ENCODE results near the gene IFT22.

Gene IFT22

DNA sequence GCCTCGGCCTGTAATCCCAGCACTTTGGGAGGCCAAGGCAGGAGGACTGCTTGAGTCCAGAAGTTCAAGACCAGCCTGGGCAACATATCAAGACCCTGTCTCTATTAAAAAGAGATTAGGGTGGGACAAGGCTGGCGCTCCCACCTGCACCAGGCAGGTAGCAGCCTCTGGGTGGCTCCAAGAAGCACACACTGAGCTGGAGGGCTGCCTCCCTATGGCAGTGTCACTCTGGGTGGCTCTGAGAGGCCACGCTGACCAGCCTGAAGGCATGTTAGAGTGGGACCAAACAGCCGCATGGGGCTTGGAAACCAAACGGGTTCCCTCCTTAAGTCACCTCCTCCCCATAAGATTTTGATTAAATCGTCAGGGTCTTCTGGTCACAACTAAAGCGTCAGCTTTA lies 21.3 kb upstream of the IFT22 start:
- TF ChIP-seq SUZ12 (IDR thresholded peaks at IDR 0.05; ENCODE audit: extremely low read depth, insufficient read depth, insufficient read length) (no peak), YY1 (IDR thresholded peaks at IDR 0.05; ENCODE audit: insufficient read depth, insufficient read length) (no peak), ZNF274 (IDR thresholded peaks at IDR 0.05; ENCODE audit: low read depth, low read length) (no peak)
- Histone ChIP-seq H3K4me3 (ENCODE audit: insufficient read length, low read depth) (no peak overlapping the region), H3K36me3 (ENCODE audit: insufficient read depth, insufficient read length, low read length) (no peaks in the 10 kb centered on the region), H3K9me3 (ENCODE audit: insufficient read depth, low read length) (no peaks in the 10 kb centered on the region), H3K4me1 (ENCODE audit: insufficient read depth, insufficient read length) (no peaks in the 10 kb centered on the region), H3K27me3 (ENCODE audit: insufficient read depth, insufficient read length) (no peaks in the 10 kb centered on the region), H3K9ac (ENCODE audit: insufficient read length, low read depth) (no peak overlapping the region)
- no peak for DNase-seq (ENCODE audit: low read depth, low spot score)

DNA sequence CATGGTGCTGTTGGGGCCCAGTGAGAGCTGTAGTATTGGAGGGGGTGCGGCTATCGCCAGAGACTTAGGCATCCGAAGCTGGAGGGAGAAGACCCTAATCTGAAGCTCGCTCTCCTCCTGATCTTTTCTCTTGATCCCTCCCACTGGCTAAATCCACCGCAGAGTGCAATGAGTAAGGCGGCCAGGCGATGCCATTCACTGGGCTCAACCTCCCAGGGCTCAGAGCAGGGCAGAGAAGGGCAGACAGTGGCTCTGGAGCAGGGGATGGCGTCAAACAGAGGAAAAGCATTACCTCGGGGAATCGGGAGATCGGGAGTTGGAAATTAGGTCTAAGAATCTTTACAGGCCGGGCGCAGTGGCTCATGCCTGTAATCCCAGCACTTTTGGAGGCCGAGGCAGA lies 18.8 kb upstream of the IFT22 start:
- Histone ChIP-seq H3K36me3 (ENCODE audit: insufficient read depth, insufficient read length, low read length) (no peaks in the 10 kb centered on the region), H3K4me3 (ENCODE audit: insufficient read length, low read depth) (no peak overlapping the region), H3K9me3 (ENCODE audit: insufficient read depth, low read length) (no peaks in the 10 kb centered on the region), H3K27me3 (ENCODE audit: insufficient read depth, insufficient read length) (no peaks in the 10 kb centered on the region), H3K9ac (ENCODE audit: insufficient read length, low read depth) (peak overlapping the region; percentile 21), H3K4me1 (ENCODE audit: insufficient read depth, insufficient read length) (no peaks in the 10 kb centered on the region)
- TF ChIP-seq ZNF274 (IDR thresholded peaks at IDR 0.05; ENCODE audit: low read depth, low read length) (no peak), SUZ12 (IDR thresholded peaks at IDR 0.05; ENCODE audit: extremely low read depth, insufficient read depth, insufficient read length) (no peak), YY1 (IDR thresholded peaks at IDR 0.05; ENCODE audit: insufficient read depth, insufficient read length) (no peak)
- no peak for DNase-seq (ENCODE audit: low read depth, low spot score)

DNA sequence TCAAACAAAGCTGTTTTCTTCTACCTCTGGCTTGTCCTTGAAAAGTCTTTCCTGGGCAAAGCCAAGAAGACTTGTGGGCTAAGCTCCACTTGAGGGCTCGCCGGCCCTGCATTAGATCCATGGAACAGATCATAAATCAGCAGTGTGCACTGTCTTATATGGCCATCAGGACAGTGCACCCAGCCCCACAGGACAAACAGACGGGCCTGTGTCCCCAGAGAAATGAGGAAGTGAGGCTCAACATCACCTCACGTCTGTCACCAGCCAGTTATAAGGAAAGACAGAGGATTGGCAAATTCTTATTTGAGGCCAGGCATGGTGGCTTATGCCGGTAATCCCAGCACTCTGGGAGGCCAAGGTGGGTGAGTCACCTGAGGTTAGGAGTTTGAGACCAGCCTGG lies 12.3 kb upstream of the IFT22 start:
- H3K4me1 ChIP-seq (ENCODE audit: insufficient read depth, insufficient read length), result peaks cover 6% of the 10 kb centered on the region
- no peak overlapping the region for H3K4me3 ChIP-seq (ENCODE audit: insufficient read length, low read depth)
- no peaks in the 10 kb centered on the region for H3K36me3 ChIP-seq (ENCODE audit: insufficient read depth, insufficient read length, low read length)
- no peak for DNase-seq (ENCODE audit: low read depth, low spot score)
- TF ChIP-seq SUZ12 (IDR thresholded peaks at IDR 0.05; ENCODE audit: extremely low read depth, insufficient read depth, insufficient read length), result no peak
- no peak for TF ChIP-seq YY1 (IDR thresholded peaks at IDR 0.05; ENCODE audit: insufficient read depth, insufficient read length)
- no peak for TF ChIP-seq ZNF274 (IDR thresholded peaks at IDR 0.05; ENCODE audit: low read depth, low read length)
- no peak overlapping the region for H3K9ac ChIP-seq (ENCODE audit: insufficient read length, low read depth)
- no peaks in the 10 kb centered on the region for H3K27me3 ChIP-seq (ENCODE audit: insufficient read depth, insufficient read length)
- no peaks in the 10 kb centered on the region for H3K9me3 ChIP-seq (ENCODE audit: insufficient read depth, low read length)

DNA sequence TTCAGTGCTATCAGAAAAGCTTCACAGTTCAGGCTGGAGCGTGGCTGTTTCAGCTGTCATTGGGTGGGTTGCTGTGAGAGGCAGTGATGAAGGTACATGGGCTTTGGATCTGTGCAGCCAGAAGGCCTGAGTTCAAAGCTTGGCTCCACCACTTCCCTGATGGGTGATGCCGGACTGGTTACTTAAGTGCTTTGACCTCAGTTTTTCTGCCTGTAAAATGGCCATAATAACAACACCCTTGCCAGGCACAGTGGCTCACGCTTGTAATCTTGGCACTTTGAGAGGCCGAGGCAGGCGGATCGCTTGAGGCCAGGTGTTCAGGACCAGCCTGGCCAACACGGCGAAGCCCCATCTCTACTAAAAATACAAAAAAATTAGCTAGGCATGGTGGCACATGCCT lies 10.4 kb upstream of the IFT22 start:
- Histone ChIP-seq H3K9ac (ENCODE audit: insufficient read length, low read depth) (no peak overlapping the region), H3K9me3 (ENCODE audit: insufficient read depth, low read length) (no peaks in the 10 kb centered on the region), H3K27me3 (ENCODE audit: insufficient read depth, insufficient read length) (no peaks in the 10 kb centered on the region), H3K36me3 (ENCODE audit: insufficient read depth, insufficient read length, low read length) (no peaks in the 10 kb centered on the region), H3K4me3 (ENCODE audit: insufficient read length, low read depth) (no peak overlapping the region), H3K4me1 (ENCODE audit: insufficient read depth, insufficient read length) (peaks cover 6% of the 10 kb centered on the region)
- no peak for DNase-seq (ENCODE audit: low read depth, low spot score)
- no peak for TF ChIP-seq SUZ12 (IDR thresholded peaks at IDR 0.05; ENCODE audit: extremely low read depth, insufficient read depth, insufficient read length)
- TF ChIP-seq ZNF274 (IDR thresholded peaks at IDR 0.05; ENCODE audit: low read depth, low read length), result no peak
- TF ChIP-seq YY1 (IDR thresholded peaks at IDR 0.05; ENCODE audit: insufficient read depth, insufficient read length), result no peak

DNA sequence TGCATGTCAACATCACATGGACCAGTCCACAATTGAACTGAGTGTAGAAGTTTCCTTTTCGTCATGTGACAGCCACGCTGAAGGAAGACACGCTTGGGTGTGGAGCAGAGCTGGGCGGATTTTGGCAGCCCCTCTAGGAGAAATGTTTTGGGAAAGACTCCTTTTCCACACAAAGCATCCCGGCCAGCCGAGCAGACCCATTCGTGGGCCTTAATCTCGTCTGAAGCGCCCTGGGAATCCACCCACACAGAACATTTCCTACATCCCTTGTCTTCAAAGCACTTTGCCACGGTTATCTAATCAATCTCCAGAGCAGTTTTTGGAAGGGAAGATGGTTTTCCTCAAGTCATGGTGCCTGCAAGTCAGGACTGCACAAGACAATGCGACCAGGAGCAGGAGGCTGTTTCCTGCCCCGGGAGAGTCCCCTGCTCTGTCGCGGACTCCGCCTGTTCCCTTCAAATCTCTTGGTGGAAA lies 8.4 kb upstream of the IFT22 start:
- H3K27me3 ChIP-seq (ENCODE audit: insufficient read depth, insufficient read length), result no peaks in the 10 kb centered on the region
- TF ChIP-seq SUZ12 (IDR thresholded peaks at IDR 0.05; ENCODE audit: extremely low read depth, insufficient read depth, insufficient read length) (no peak), YY1 (IDR thresholded peaks at IDR 0.05; ENCODE audit: insufficient read depth, insufficient read length) (no peak), ZNF274 (IDR thresholded peaks at IDR 0.05; ENCODE audit: low read depth, low read length) (no peak)

GRCh38 chr7:101328159-101328558 lies 6.5 kb upstream of the IFT22 start:
- H3K9me3 ChIP-seq (ENCODE audit: insufficient read depth, low read length), result no peaks in the 10 kb centered on the region

More for the DNA sequence above, 8.4 kb upstream of the IFT22 start:
- DNase-seq (ENCODE audit: low read depth, low spot score), result no peak
- Histone ChIP-seq H3K9ac (ENCODE audit: insufficient read length, low read depth) (no peak overlapping the region), H3K4me1 (ENCODE audit: insufficient read depth, insufficient read length) (peaks cover 6% of the 10 kb centered on the region), H3K4me3 (ENCODE audit: insufficient read length, low read depth) (no peak overlapping the region), H3K36me3 (ENCODE audit: insufficient read depth, insufficient read length, low read length) (no peaks in the 10 kb centered on the region), H3K9me3 (ENCODE audit: insufficient read depth, low read length) (no peaks in the 10 kb centered on the region)

GRCh38 chr7:101319401-101319800 lies 2.2 kb downstream of the IFT22 start:
- no peaks in the 10 kb centered on the region for H3K27me3 ChIP-seq (ENCODE audit: insufficient read depth, insufficient read length)
- H3K9ac ChIP-seq (ENCODE audit: insufficient read length, low read depth), result no peak overlapping the region
- H3K9me3 ChIP-seq (ENCODE audit: insufficient read depth, low read length), result no peaks in the 10 kb centered on the region
- TF ChIP-seq ZNF274 (IDR thresholded peaks at IDR 0.05; ENCODE audit: low read depth, low read length) (no peak), SUZ12 (IDR thresholded peaks at IDR 0.05; ENCODE audit: extremely low read depth, insufficient read depth, insufficient read length) (no peak), YY1 (IDR thresholded peaks at IDR 0.05; ENCODE audit: insufficient read depth, insufficient read length) (no peak)
- H3K4me1 ChIP-seq (ENCODE audit: insufficient read depth, insufficient read length), result no peaks in the 10 kb centered on the region
- no peak overlapping the region for H3K4me3 ChIP-seq (ENCODE audit: insufficient read length, low read depth)
- peaks cover 40% of the 10 kb centered on the region for H3K36me3 ChIP-seq (ENCODE audit: insufficient read depth, insufficient read length, low read length)
- DNase-seq (ENCODE audit: low read depth, low spot score), result no peak

More at GRCh38 chr7:101328159-101328558, 6.5 kb upstream of the IFT22 start:
- no peak overlapping the region for H3K9ac ChIP-seq (ENCODE audit: insufficient read length, low read depth)
- no peaks in the 10 kb centered on the region for H3K27me3 ChIP-seq (ENCODE audit: insufficient read depth, insufficient read length)
- H3K4me1 ChIP-seq (ENCODE audit: insufficient read depth, insufficient read length), result peaks cover 3% of the 10 kb centered on the region
- DNase-seq (ENCODE audit: low read depth, low spot score), result no peak
- no peaks in the 10 kb centered on the region for H3K36me3 ChIP-seq (ENCODE audit: insufficient read depth, insufficient read length, low read length)
- TF ChIP-seq YY1 (IDR thresholded peaks at IDR 0.05; ENCODE audit: insufficient read depth, insufficient read length), result no peak
- TF ChIP-seq SUZ12 (IDR thresholded peaks at IDR 0.05; ENCODE audit: extremely low read depth, insufficient read depth, insufficient read length), result no peak
- no peak for TF ChIP-seq ZNF274 (IDR thresholded peaks at IDR 0.05; ENCODE audit: low read depth, low read length)
- no peak overlapping the region for H3K4me3 ChIP-seq (ENCODE audit: insufficient read length, low read depth)
